Left ventricle myocardium inferior (tissue), 1 donor: ENCODE results near the gene POFUT2. TPM values are rescaled to one million over a fixed set of nuclear protein-coding genes. Genes with fewer than 3 reads are reported as not detected.

Source experiments
- DNase-seq: peaks from one replicate; pipeline ENCODE4 v3.0.0-alpha.2; 2020
- H3K27ac ChIP-seq: fragments of 200-600 bp; replicated peaks from 2 replicates; pipeline ENCODE4 v1.8.0; 2021
- H3K27me3 ChIP-seq: fragments of 200-600 bp; 2 replicates; pipeline ENCODE4 v1.8.0; 2021; ENCODE audit warnings: low read depth
- H3K36me3 ChIP-seq: fragments of 200-600 bp; 2 replicates; pipeline ENCODE4 v1.8.0; 2021
- H3K4me1 ChIP-seq: fragments of 200-600 bp; 2 replicates; pipeline ENCODE4 v1.8.0; 2021
- H3K4me3 ChIP-seq: fragments of 200-600 bp; 2 replicates; pipeline ENCODE4 v1.8.0; 2021; ENCODE audit warnings: mild to moderate bottlenecking, moderate library complexity
- H3K9me3 ChIP-seq: fragments of 200-600 bp; replicated peaks from 2 replicates; pipeline ENCODE4 v1.8.0; 2021
- CTCF ChIP-seq: fragments of 200-600 bp; IDR thresholded peaks from 2 replicates; pipeline ENCODE4 v1.8.0; 2021; ENCODE audit warnings: antibody characterized with exemption, mild to moderate bottlenecking, borderline replicate concordance
- intact Hi-C: fragments of 100-400 bp; cut with micrococcal nuclease; formaldehyde crosslinking; loops from one replicate; pipeline ENCODE4 v1.11.0; 2022
- total RNA-seq: library from RNA; stranded (reverse); fragmentation: NEBNext Ultra II Directional; extraction: Animal tissue kit (Norgen Biotek cat#: 25700); gene quantifications from one replicate; pipeline ENCODE4 v1.2.1, GENCODE V29; 2021
- donor health status: DM: no; HTN: yes; CAD: no; lungs with severe emphysema.

Gene POFUT2
- total RNA-seq, 1 donor from 2014 or later, result 20.9 TPM

GRCh38 chr21:45313682-45314081 is 26.0 kb upstream of the POFUT2 start:
- Histone ChIP-seq H3K4me1 (peaks cover 36% of the 10 kb centered on the region), H3K27ac (no peak overlapping the region), H3K4me3 (no peak overlapping the region), H3K27me3 (no peaks in the 10 kb centered on the region), H3K36me3 (no peaks in the 10 kb centered on the region), H3K9me3 (peaks cover 6% of the 10 kb centered on the region)
- intact Hi-C loops, result no loop called here
- TF ChIP-seq CTCF, result no peak
- DNase-seq, result no peak

GRCh38 chr21:45313015-45313414 is 25.3 kb upstream of the POFUT2 start:
- peak; percentile 12 for DNase-seq
- Histone ChIP-seq H3K4me1 (peaks cover 36% of the 10 kb centered on the region), H3K4me3 (no peak overlapping the region), H3K27me3 (no peaks in the 10 kb centered on the region), H3K9me3 (peaks cover 6% of the 10 kb centered on the region), H3K36me3 (no peaks in the 10 kb centered on the region), H3K27ac (no peak overlapping the region)
- TF ChIP-seq CTCF, result no peak
- intact Hi-C loops, result no loop called here

GRCh38 chr21:45312296-45312695 is 24.6 kb upstream of the POFUT2 start:
- H3K36me3 ChIP-seq, result no peaks in the 10 kb centered on the region
- DNase-seq, result no peak
- H3K27me3 ChIP-seq, result no peaks in the 10 kb centered on the region
- no peak for TF ChIP-seq CTCF
- no peak overlapping the region for H3K4me3 ChIP-seq
- intact Hi-C loops, result no loop called here
- peaks cover 6% of the 10 kb centered on the region for H3K9me3 ChIP-seq
- peaks cover 36% of the 10 kb centered on the region for H3K4me1 ChIP-seq
- H3K27ac ChIP-seq, result no peak overlapping the region

- H3K4me1 ChIP-seq, result peaks cover 43% of the 10 kb centered on the region
- no peak overlapping the region for H3K27ac ChIP-seq
- H3K4me3 ChIP-seq, result no peak overlapping the region
- no peaks in the 10 kb centered on the region for H3K36me3 ChIP-seq
- DNase-seq, result peak; percentile 12
- intact Hi-C loops, result no loop called here
- TF ChIP-seq CTCF, result no peak
- peaks cover 6% of the 10 kb centered on the region for H3K9me3 ChIP-seq
- no peaks in the 10 kb centered on the region for H3K27me3 ChIP-seq
These were observed 22.8 kb upstream of the POFUT2 start for GRCh38 chr21:45310459-45310858.

- no peak overlapping the region for H3K4me3 ChIP-seq
- TF ChIP-seq CTCF, result no peak
- H3K27ac ChIP-seq, result peak overlapping the region; percentile 84
- H3K9me3 ChIP-seq, result peaks cover 6% of the 10 kb centered on the region
- DNase-seq, result peak; percentile 0
- H3K27me3 ChIP-seq, result no peaks in the 10 kb centered on the region
- H3K36me3 ChIP-seq, result no peaks in the 10 kb centered on the region
- peaks cover 43% of the 10 kb centered on the region for H3K4me1 ChIP-seq
- intact Hi-C loops, result no loop called here
These were observed 22.3 kb upstream of the POFUT2 start for GRCh38 chr21:45309987-45310381.
